MM.1S (cell line): ENCODE results near the gene NFATC2.

Experiments used
- DNase-seq: peaks from one replicate; pipeline ENCODE4 v3.0.0-alpha.2; 2015
- H2AFZ ChIP-seq: fragments of 300-600 bp; sonication (generic); 2 replicates; pipeline ENCODE4 v1.6.0; 2016; ENCODE audit warnings: antibody characterized with exemption, low read length
- H3F3A ChIP-seq: fragments of 300-600 bp; sonication (generic); 2 replicates; pipeline ENCODE4 v1.6.1; 2016; ENCODE audit warnings: mild to moderate bottlenecking, antibody characterized with exemption, low read length, moderate library complexity, mixed read lengths; ENCODE audit not compliant: insufficient read depth
- H3K27ac ChIP-seq: fragments of 300-600 bp; sonication (generic); 2 replicates; pipeline ENCODE4 v1.5.1; 2016; ENCODE audit warnings: mild to moderate bottlenecking, low read length
- H3K27me3 ChIP-seq: fragments of 300-600 bp; sonication (generic); replicated peaks from 2 replicates; pipeline ENCODE4 v1.6.0; 2016; ENCODE audit warnings: low read length; ENCODE audit not compliant: insufficient read depth
- H3K36me3 ChIP-seq: fragments of 300-600 bp; sonication (generic); replicated peaks from 2 replicates; pipeline ENCODE4 v1.6.1; 2016; ENCODE audit warnings: mild to moderate bottlenecking, low read length, mixed read lengths; ENCODE audit not compliant: insufficient read depth
- H3K4me1 ChIP-seq: fragments of 300-600 bp; sonication (generic); 2 replicates; pipeline ENCODE4 v1.6.1; 2016; ENCODE audit warnings: low read length, mixed read lengths
- H3K4me2 ChIP-seq: fragments of 300-600 bp; sonication (generic); 2 replicates; pipeline ENCODE4 v1.6.0; 2016; ENCODE audit warnings: low read depth, low read length
- H3K4me3 ChIP-seq: fragments of 300-600 bp; sonication (generic); 2 replicates; pipeline ENCODE4 v1.5.1; 2016; ENCODE audit warnings: low read length, mixed read lengths
- H3K79me2 ChIP-seq: fragments of 300-600 bp; sonication (generic); 2 replicates; pipeline ENCODE4 v1.6.1; 2016; ENCODE audit warnings: mixed run types, low read length, mixed read lengths
- H3K9ac ChIP-seq: fragments of 300-600 bp; sonication (generic); 2 replicates; pipeline ENCODE4 v1.6.1; 2016; ENCODE audit warnings: low read length, mixed read lengths
- H3K9me2 ChIP-seq: fragments of 300-600 bp; sonication (generic); replicated peaks from 2 replicates; pipeline ENCODE4 v1.6.1; 2016; ENCODE audit warnings: mild to moderate bottlenecking, low read length, mixed read lengths; ENCODE audit not compliant: insufficient read depth
- H3K9me3 ChIP-seq: fragments of 300-600 bp; sonication (generic); replicated peaks from 2 replicates; pipeline ENCODE4 v1.6.1; 2016; ENCODE audit warnings: mild to moderate bottlenecking, low read length, mixed read lengths; ENCODE audit not compliant: insufficient read depth
- H4K20me1 ChIP-seq: fragments of 300-600 bp; sonication (generic); 2 replicates; pipeline ENCODE4 v1.6.1; 2016; ENCODE audit warnings: mild to moderate bottlenecking, low read length, moderate library complexity, mixed read lengths; ENCODE audit not compliant: insufficient read depth
- CTCF ChIP-seq: fragments of 300-600 bp; sonication (generic); IDR thresholded peaks from 2 replicates; pipeline ENCODE4 v1.5.1; 2016; ENCODE audit warnings: antibody characterized with exemption, low read length, mixed read lengths
- EZH2 ChIP-seq: fragments of 300-600 bp; sonication (generic); optimal IDR thresholded peaks from 2 replicates; pipeline ENCODE3; 2017; ENCODE audit warnings: low read depth, mild to moderate bottlenecking, antibody characterized with exemption, low read length, mixed read lengths
- EZH2phosphoT487 ChIP-seq: fragments of 300-600 bp; sonication (generic); IDR thresholded peaks from 2 replicates; pipeline ENCODE4 v1.6.1; 2018; ENCODE audit warnings: antibody characterized with exemption, low read length

NFATC2 gene

GRCh38 chr20:51426718-51427650 is 115.5 kb downstream of the NFATC2 start:
- H4K20me1 ChIP-seq = no peaks in the 10 kb centered on the region
- no peaks in the 10 kb centered on the region for H3K9me2 ChIP-seq
- no peak overlapping the region for H2AFZ ChIP-seq
- H3K9me3 ChIP-seq = no peaks in the 10 kb centered on the region
- H3K36me3 ChIP-seq = peaks cover 4% of the 10 kb centered on the region; the same call in 1 of the 2 replicates
- no peaks in the 10 kb centered on the region for H3K79me2 ChIP-seq
- DNase-seq = no peak
- TF ChIP-seq EZH2 (no peak), EZH2phosphoT487 (no peak), CTCF (no peak)
- no peak overlapping the region for H3K4me2 ChIP-seq
- no peak overlapping the region for H3K4me3 ChIP-seq
- H3K9ac ChIP-seq = no peak overlapping the region
- no peak overlapping the region for H3K27ac ChIP-seq
- H3K27me3 ChIP-seq = no peaks in the 10 kb centered on the region
- no peaks in the 10 kb centered on the region for H3F3A ChIP-seq
- H3K4me1 ChIP-seq = no peaks in the 10 kb centered on the region

- Histone ChIP-seq H3K79me2 (no peaks in the 10 kb centered on the region), H3K4me3 (no peak overlapping the region), H3K4me1 (no peaks in the 10 kb centered on the region), H3K9me2 (no peaks in the 10 kb centered on the region), H3K27me3 (no peaks in the 10 kb centered on the region), H2AFZ (no peak overlapping the region), H3K27ac (no peak overlapping the region), H3K9me3 (no peaks in the 10 kb centered on the region; the same call in 1 of the 2 replicates), H3F3A (no peaks in the 10 kb centered on the region), H3K4me2 (no peak overlapping the region), H3K9ac (no peak overlapping the region), H4K20me1 (no peaks in the 10 kb centered on the region), H3K36me3 (peaks cover 4% of the 10 kb centered on the region; the same call in 1 of the 2 replicates)
- TF ChIP-seq EZH2 = no peak
- no peak for TF ChIP-seq CTCF
- no peak for TF ChIP-seq EZH2phosphoT487
- DNase-seq = no peak
Measured at GRCh38 chr20:51425347-51426106, 117.0 kb downstream of the NFATC2 start.

GRCh38 chr20:51424270-51425117 is 118.0 kb downstream of the NFATC2 start:
- no peaks in the 10 kb centered on the region; the same call in 1 of the 2 replicates for H3K9me3 ChIP-seq
- no peak overlapping the region for H3K4me2 ChIP-seq
- H2AFZ ChIP-seq = no peak overlapping the region
- no peak overlapping the region for H3K9ac ChIP-seq
- H3K4me1 ChIP-seq = no peaks in the 10 kb centered on the region
- H3K4me3 ChIP-seq = no peak overlapping the region
- TF ChIP-seq EZH2phosphoT487 = no peak
- H3K79me2 ChIP-seq = no peaks in the 10 kb centered on the region
- DNase-seq = no peak
- no peaks in the 10 kb centered on the region for H3F3A ChIP-seq
- no peaks in the 10 kb centered on the region for H3K9me2 ChIP-seq
- no peaks in the 10 kb centered on the region for H3K36me3 ChIP-seq
- no peaks in the 10 kb centered on the region for H4K20me1 ChIP-seq
- no peak overlapping the region for H3K27ac ChIP-seq
- no peaks in the 10 kb centered on the region for H3K27me3 ChIP-seq
